ENCODE results near the gene CENPL. TPM values are rescaled to one million over a fixed set of nuclear protein-coding genes. Genes with fewer than 3 reads are reported as not detected.

Gene CENPL
- total RNA-seq, 1 donor from 2014 or later: 6.9 TPM

GRCh38 chr1:173758980-173759379 is 65.7 kb downstream of the CENPL start:
- TF ChIP-seq CTCF (IDR thresholded peaks at IDR 0.05): no peak
- intact Hi-C loops (cut with DNase I): no loop called here
- H3K27me3 ChIP-seq (ENCODE audit: low read depth): no peaks in the 10 kb centered on the region
- no peak for DNase-seq
- no peaks in the 10 kb centered on the region for H3K4me1 ChIP-seq
- no peak overlapping the region for H3K27ac ChIP-seq
- no peak for ATAC-seq
- H3K4me3 ChIP-seq: no peak overlapping the region
- H3K9me3 ChIP-seq: no peaks in the 10 kb centered on the region
- H3K36me3 ChIP-seq: peaks cover 59% of the 10 kb centered on the region

- TF ChIP-seq CTCF (IDR thresholded peaks at IDR 0.05): no peak
- Histone ChIP-seq H3K4me3 (no peak overlapping the region), H3K27me3 (ENCODE audit: low read depth) (no peaks in the 10 kb centered on the region), H3K4me1 (no peaks in the 10 kb centered on the region), H3K9me3 (no peaks in the 10 kb centered on the region), H3K27ac (no peak overlapping the region), H3K36me3 (peaks cover 68% of the 10 kb centered on the region)
- intact Hi-C loops (cut with DNase I): no loop called here
- DNase-seq (no peak), ATAC-seq (no peak)
These were observed 66.6 kb downstream of the CENPL start for GRCh38 chr1:173758110-173758509.

- intact Hi-C loops (cut with DNase I): no loop called here
- H3K4me3 ChIP-seq: no peak overlapping the region
- H3K4me1 ChIP-seq: no peaks in the 10 kb centered on the region
- no peak overlapping the region for H3K27ac ChIP-seq
- H3K9me3 ChIP-seq: no peaks in the 10 kb centered on the region
- no peak for TF ChIP-seq CTCF (IDR thresholded peaks at IDR 0.05)
- peaks cover 72% of the 10 kb centered on the region for H3K36me3 ChIP-seq
- no peak for DNase-seq
- ATAC-seq: no peak
- no peaks in the 10 kb centered on the region for H3K27me3 ChIP-seq (ENCODE audit: low read depth)
These were observed 67.0 kb downstream of the CENPL start for GRCh38 chr1:173757666-173758065.

GRCh38 chr1:173753830-173754229 is 70.9 kb downstream of the CENPL start:
- no peak for ATAC-seq
- intact Hi-C loops (cut with DNase I): no loop called here
- Histone ChIP-seq H3K27me3 (ENCODE audit: low read depth) (no peaks in the 10 kb centered on the region), H3K36me3 (peaks cover 74% of the 10 kb centered on the region), H3K9me3 (no peaks in the 10 kb centered on the region), H3K4me1 (no peaks in the 10 kb centered on the region), H3K27ac (no peak overlapping the region), H3K4me3 (no peak overlapping the region)
- TF ChIP-seq CTCF (IDR thresholded peaks at IDR 0.05): no peak
- DNase-seq: no peak

Other genes with a start within 250 kb of the CENPL start
- gene SLC9C2, start 221.8 kb downstream of the CENPL start, total RNA-seq: 1.4 TPM
- gene TEX50, start 189.5 kb downstream of the CENPL start, total RNA-seq: not detected
- gene ANKRD45, start 155.0 kb downstream of the CENPL start, total RNA-seq: 4.2 TPM
- 24.9 TPM for gene KLHL20, start 109.9 kb downstream of the CENPL start, total RNA-seq
- gene DARS2, start 210 bp downstream of the CENPL start, total RNA-seq: 17.1 TPM
- gene GAS5, start 43.1 kb upstream of the CENPL start, total RNA-seq: 282 TPM
- gene ZBTB37, start 43.5 kb upstream of the CENPL start, total RNA-seq: 15.6 TPM
- gene SERPINC1, start 92.4 kb upstream of the CENPL start, total RNA-seq: 0.30 TPM
- gene RC3H1, start 197.5 kb upstream of the CENPL start, total RNA-seq: 41.1 TPM

All from lower lobe of right lung (tissue), 2 donors.